GM21423 (cell line): Measurements from ENCODE around the gene FNDC8.
"Not testable (repeated sequence)": the region's sequence is repeated elsewhere in the genome, so short reads cannot be mapped to it uniquely, and the experiment has no call there.

Experiments
- ATAC-seq: cut with Tn5 transposase; IDR thresholded peaks from one replicate; pipeline ENCODE4 v1.9.1; 2021; ENCODE audit warnings: mild to moderate bottlenecking, moderate library complexity; ENCODE audit not compliant: unreplicated experiment

FNDC8 gene

GRCh38 chr17:35121315-35121714 is at the start of gene FNDC8:
Gene FNDC8, plus strand, starts transcription at chr17:35121615. Its CDS starts 79 bp downstream, at chr17:35121694.
- no peak for ATAC-seq

- ATAC-seq, result no peak
Observed at GRCh38 chr17:35073183-35073790, 48.1 kb upstream of the FNDC8 start.

- ATAC-seq, result no peak
Observed at GRCh38 chr17:35073991-35074627, 47.3 kb upstream of the FNDC8 start.

GRCh38 chr17:35074711-35075707 is 46.4 kb upstream of the FNDC8 start:
- no peak for ATAC-seq

- no peak for ATAC-seq
Observed at GRCh38 chr17:35076874-35077273, 44.5 kb upstream of the FNDC8 start.

GRCh38 chr17:35079547-35080423 is 41.6 kb upstream of the FNDC8 start:
- ATAC-seq, result no peak

- ATAC-seq, result peak; percentile 62
Observed at GRCh38 chr17:35080536-35080935, 40.9 kb upstream of the FNDC8 start.

GRCh38 chr17:35081638-35082037 is 39.8 kb upstream of the FNDC8 start:
- ATAC-seq, result no peak

- ATAC-seq, result peak; percentile 49
Observed at GRCh38 chr17:35082073-35082657, 39.2 kb upstream of the FNDC8 start.

- ATAC-seq, result no peak
Observed at GRCh38 chr17:35083071-35083470, 38.3 kb upstream of the FNDC8 start.

GRCh38 chr17:35084987-35085386 is 36.4 kb upstream of the FNDC8 start:
- ATAC-seq, result no peak

- no peak for ATAC-seq
Observed at GRCh38 chr17:35086164-35086563, 35.3 kb upstream of the FNDC8 start.

GRCh38 chr17:35086931-35087573 is 34.4 kb upstream of the FNDC8 start:
- ATAC-seq, result no peak

GRCh38 chr17:35087731-35088355 is 33.6 kb upstream of the FNDC8 start:
- ATAC-seq, result no peak

GRCh38 chr17:35088356-35088880 is 33.0 kb upstream of the FNDC8 start:
- no peak for ATAC-seq

GRCh38 chr17:35088881-35089585 is 32.4 kb upstream of the FNDC8 start:
- peak; percentile 66 for ATAC-seq

- peak; percentile 8 for ATAC-seq
Observed at GRCh38 chr17:35089586-35090296, 31.7 kb upstream of the FNDC8 start.

- not testable (repeated sequence) for ATAC-seq
Observed at GRCh38 chr17:35090707-35091106, 30.7 kb upstream of the FNDC8 start.
